IMR-90 (cell line): ENCODE measurements around the gene CALY. TPM values are rescaled to one million over a fixed set of nuclear protein-coding genes. Genes with fewer than 3 reads are reported as not detected.

ENCODE experiments used
- ATAC-seq: fragments of 200-7000 bp; cut with Tn5 transposase; 2 replicates; pipeline ENCODE4 v1.9.1; 2020; ENCODE audit warnings: low read depth, mild to moderate bottlenecking, moderate library complexity
- BruUV-seq: library from RNA; stranded (reverse); fragments of 400-500 nt; replicated peaks from 2 replicates; lab custom pipeline; 2021; lab: Mats Ljungman, UMichigan
- CTCF ChIA-PET: fragments of 300-600 bp; formaldehyde crosslinking; extraction: SDS; loops from one replicate; lab custom pipeline; 2021; ENCODE audit warnings: antibody characterized with exemption; lab: Yijun Ruan, JAX
- POLR2A ChIA-PET: fragments of 300-600 bp; sonication (Branson Sonifier 250); formaldehyde crosslinking; loops from one replicate; lab custom pipeline; 2022; ENCODE audit warnings: antibody characterized with exemption; ENCODE audit not compliant: unreplicated experiment; lab: Charles Lee
- DNase-seq: peaks from one replicate; pipeline ENCODE4 v3.0.0; 2013
- H2AFZ ChIP-seq: replicated peaks from 2 replicates; pipeline ENCODE3; 2013; ENCODE audit warnings: low read length, mild to moderate bottlenecking; ENCODE audit not compliant: poor library complexity
- H2AK5ac ChIP-seq: 2 replicates; pipeline ENCODE4 v1.6.1; 2013; ENCODE audit warnings: low read depth, low read length, inconsistent platforms
- H2AK9ac ChIP-seq: replicated peaks from 2 replicates; pipeline ENCODE3; 2013; ENCODE audit warnings: mild to moderate bottlenecking, low read depth, low read length, moderate library complexity; ENCODE audit not compliant: poor library complexity
- H2BK120ac ChIP-seq: 2 replicates; pipeline ENCODE4 v1.6.1; 2013; ENCODE audit warnings: low read depth, low read length, inconsistent platforms
- H2BK15ac ChIP-seq: 3 replicates; pipeline ENCODE4 v1.6.1; 2013; ENCODE audit warnings: low read depth, low read length, inconsistent platforms
- H2BK20ac ChIP-seq: 2 replicates; pipeline ENCODE4 v1.6.1; 2013; ENCODE audit warnings: low read depth, mild to moderate bottlenecking, inconsistent platforms, low read length, moderate library complexity
- H2BK5ac ChIP-seq: 2 replicates; pipeline ENCODE4 v1.6.1; 2013; ENCODE audit warnings: mild to moderate bottlenecking, low read depth, low read length, inconsistent platforms; ENCODE audit not compliant: poor library complexity, severe bottlenecking
- H3K14ac ChIP-seq: replicated peaks from 2 replicates; pipeline ENCODE4 v1.6.1; 2013; ENCODE audit warnings: low read depth, low read length, inconsistent platforms
- H3K18ac ChIP-seq: 2 replicates; pipeline ENCODE4 v1.6.1; 2013; ENCODE audit warnings: low read depth, low read length, control low read depth
- H3K23ac ChIP-seq: 2 replicates; pipeline ENCODE4 v1.6.1; 2013; ENCODE audit warnings: low read depth, low read length, inconsistent platforms
- H3K27ac ChIP-seq: 2 replicates; pipeline ENCODE4 v1.5.1; 2013; ENCODE audit warnings: mild to moderate bottlenecking, control low read depth, low read length; ENCODE audit not compliant: insufficient read depth
- H3K27me3 ChIP-seq: 2 replicates; pipeline ENCODE4 v1.6.1; 2013; ENCODE audit warnings: low read length; ENCODE audit not compliant: control insufficient read depth, insufficient read depth
- H3K36me3 ChIP-seq: 2 replicates; pipeline ENCODE4 v1.6.1; 2013; ENCODE audit warnings: low read length, mixed read lengths; ENCODE audit not compliant: control insufficient read depth, insufficient read depth
- H3K4ac ChIP-seq: 2 replicates; pipeline ENCODE4 v1.6.1; 2013; ENCODE audit warnings: low read depth, low read length, inconsistent platforms
- H3K4me1 ChIP-seq: 2 replicates; pipeline ENCODE4 v1.6.1; 2013; ENCODE audit warnings: low read length, mixed read lengths; ENCODE audit not compliant: control insufficient read depth, insufficient read depth
- H3K4me2 ChIP-seq: 2 replicates; pipeline ENCODE4 v1.6.1; 2013; ENCODE audit warnings: low read depth, mild to moderate bottlenecking, control low read depth, low read length, moderate library complexity
- H3K4me3 ChIP-seq: 2 replicates; pipeline ENCODE4 v1.5.1; 2013; ENCODE audit warnings: low read depth, mild to moderate bottlenecking, control low read depth, low read length, moderate library complexity; ENCODE audit not compliant: insufficient read depth
- H3K56ac ChIP-seq: 2 replicates; pipeline ENCODE4 v1.6.1; 2013; ENCODE audit warnings: low read length, inconsistent platforms; ENCODE audit not compliant: insufficient read depth; ENCODE audit errors: extremely low read depth
- H3K79me1 ChIP-seq, 2 experiments: 2 replicates each; pipeline ENCODE4 v1.6.1; 2013; ENCODE audit warnings: low read length in 2 of 2, inconsistent platforms in 1 of 2, low read depth in 1 of 2
- H3K9ac ChIP-seq: 2 replicates; pipeline ENCODE4 v1.6.1; 2013; ENCODE audit warnings: low read depth, low read length, control low read depth
- H3K9me1 ChIP-seq: 2 replicates; pipeline ENCODE4 v1.6.1; 2013; ENCODE audit warnings: low read length, inconsistent platforms; ENCODE audit not compliant: insufficient read depth
- H3K9me3 ChIP-seq: 2 replicates; pipeline ENCODE4 v1.6.1; 2013; ENCODE audit warnings: low read length; ENCODE audit not compliant: control insufficient read depth, insufficient read depth
- H4K20me1 ChIP-seq: 2 replicates; pipeline ENCODE4 v1.6.1; 2013; ENCODE audit warnings: low read length, inconsistent platforms; ENCODE audit not compliant: insufficient read depth
- H4K5ac ChIP-seq: 2 replicates; pipeline ENCODE4 v1.6.1; 2013; ENCODE audit warnings: mild to moderate bottlenecking, low read depth, low read length, control low read depth
- H4K8ac ChIP-seq, 2 experiments: 2 replicates each; pipeline ENCODE4 v1.6.1; 2013; ENCODE audit warnings: low read depth in 2 of 2, low read length in 2 of 2, control low read depth in 1 of 2, inconsistent platforms in 1 of 2
- H4K91ac ChIP-seq: 2 replicates; pipeline ENCODE4 v1.6.1; 2013; ENCODE audit warnings: low read depth, low read length, inconsistent platforms; ENCODE audit not compliant: insufficient read depth
- BHLHE40 ChIP-seq: fragments of 150-350 bp; IDR thresholded peaks from 2 replicates; pipeline ENCODE4 v1.6.1; 2016; ENCODE audit warnings: mild to moderate bottlenecking, low read depth, low read length
- CEBPB ChIP-seq: IDR thresholded peaks from 2 replicates; pipeline ENCODE4 v1.6.1; 2012; ENCODE audit warnings: low read depth, low read length, improper control_type of control experiment
- MXI1 ChIP-seq: IDR thresholded peaks from 2 replicates; pipeline ENCODE4 v1.6.1; 2012; ENCODE audit warnings: low read depth, mild to moderate bottlenecking, low read length, moderate library complexity, borderline replicate concordance
- NFE2L2 ChIP-seq: fragments of 150-350 bp; IDR thresholded peaks from 2 replicates; pipeline ENCODE4 v1.6.1; 2016; ENCODE audit warnings: low read depth, mild to moderate bottlenecking, low read length
- SMC3 ChIP-seq: fragments of 150-350 bp; IDR thresholded peaks from 2 replicates; pipeline ENCODE4 v1.6.1; 2016; ENCODE audit warnings: low read depth, mild to moderate bottlenecking, antibody characterized with exemption, low read length, moderate library complexity
- WGBS, 2 experiments: methylation state at CpG; one replicate each; pipeline versions ENCODE4 v1.1.5 to v1.1.7; 2013; ENCODE audit warnings: missing lambda C conversion rate in 2 of 2; ENCODE audit not compliant: insufficient read length in 1 of 2; ENCODE audit errors: extremely low coverage in 2 of 2; 5-methylcytosine and 5-hydroxymethylcytosine counted together
- dilution Hi-C: fragments of 300-500 bp; cut with HindIII; formaldehyde crosslinking; loops from one replicate; pipeline ENCODE4 v1.14.3; 2018; ENCODE audit warnings: low sequenced_read_pairs; ENCODE audit not compliant: unreplicated experiment
- in situ Hi-C: fragments of 300-500 bp; cut with MboI; formaldehyde crosslinking; loops from 3 replicates; pipeline ENCODE4 v1.14.3; 2019; ENCODE audit warnings: low sequenced_read_pairs, inconsistent platforms, mixed read lengths
- intact Hi-C: fragments of 100-400 bp; cut with micrococcal nuclease; formaldehyde crosslinking; loops from 2 replicates; pipeline ENCODE4 v1.10.0; 2022
- polyA plus RNA-seq, 3 experiments: library from polyadenylated mRNA; depleted of rRNA; stranded (reverse); fragments of >200 nt; gene quantifications; 2 replicates each; pipeline ENCODE4 v1.2.3, GENCODE V29; 2012; ENCODE audit warnings: low replicate concordance in 1 of 3
- total RNA-seq: library from RNA; depleted of rRNA; stranded (reverse); fragments of >200 nt; gene quantifications from 2 replicates; pipeline ENCODE4 v1.2.3, GENCODE V29; 2012
- TF ChIP-seq, protein P1 (sequence below): fragments of 150-350 bp; IDR thresholded peaks from 2 replicates; pipeline ENCODE4 v1.6.1; 2016; ENCODE audit warnings: low read depth, mild to moderate bottlenecking, low read length, moderate library complexity, borderline replicate concordance

The CALY gene
- total and polyA plus RNA-seq, 2 of the 4 experiments (the other 2 are of a cell fraction): 0.34 TPM; not detected in 1

DNA sequence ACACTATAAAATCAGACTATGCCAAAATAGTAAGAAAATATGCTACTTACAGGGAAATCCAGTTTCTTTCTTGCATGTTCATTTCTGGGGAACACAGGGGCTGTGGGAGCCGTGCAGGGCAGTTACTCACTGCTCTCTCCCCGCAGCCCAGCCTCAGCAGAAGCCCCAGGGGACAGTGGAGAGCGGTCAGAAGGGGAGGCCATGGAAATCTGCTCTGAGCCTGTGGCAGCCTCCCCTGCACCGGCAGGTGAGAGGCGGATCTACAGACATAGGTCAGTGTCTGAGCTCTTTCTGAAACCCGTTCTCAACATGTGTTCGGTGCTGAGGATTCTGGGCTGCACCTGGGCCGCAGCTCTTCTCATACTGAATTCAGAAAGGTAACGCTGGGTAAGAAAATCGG, 25.1 kb downstream of the CALY start:
- no peaks in the 10 kb centered on the region for H3K9me3 ChIP-seq
- no peak for DNase-seq
- H3K36me3 ChIP-seq: peaks cover 14% of the 10 kb centered on the region; the same call in 1 of the 2 replicates
- no peak overlapping the region for H4K8ac ChIP-seq
- BruUV-seq: no TSS peak
- H2BK120ac ChIP-seq: no peak overlapping the region
- no peak overlapping the region for H2AK9ac ChIP-seq
- H3K56ac ChIP-seq: no peak overlapping the region
- POLR2A ChIA-PET: no interaction called here
- H3K4me2 ChIP-seq: no peak overlapping the region
- in situ Hi-C loops: no loop called here
- H4K20me1 ChIP-seq: peaks cover 23% of the 10 kb centered on the region
- ATAC-seq: no peak
- peaks cover 8% of the 10 kb centered on the region for H3K4me1 ChIP-seq
- H3K23ac ChIP-seq: no peak overlapping the region
- no peak overlapping the region for H2AFZ ChIP-seq
- intact Hi-C loops: no loop called here
- no peak overlapping the region for H2BK15ac ChIP-seq
- H3K27me3 ChIP-seq: no peaks in the 10 kb centered on the region
- no peak overlapping the region for H4K91ac ChIP-seq
- no peak overlapping the region for H3K4me3 ChIP-seq
- no peak overlapping the region for H3K9ac ChIP-seq
- CTCF ChIA-PET: no interaction called here
- dilution Hi-C loops: no loop called here
- peaks cover 10% of the 10 kb centered on the region; the same call in 1 of the 2 replicates for H3K9me1 ChIP-seq
- H2AK5ac ChIP-seq: no peak overlapping the region
- WGBS, 2 experiments: 86% methylated on average over 7 of the region's 10 CpGs; no CpG with 5 or more reads in 1 of the 2 experiments
- H3K18ac ChIP-seq: no peak overlapping the region
- no peak overlapping the region for H4K5ac ChIP-seq
- peaks cover 7 to 27% of the 10 kb centered on the region in 2 experiments for H3K79me1 ChIP-seq
- H2BK20ac ChIP-seq: no peak overlapping the region
- no peak overlapping the region for H3K4ac ChIP-seq
- no peak overlapping the region for H2BK5ac ChIP-seq
- TF ChIP-seq MXI1 (no peak), SMC3 (no peak), CEBPB (no peak), BHLHE40 (no peak), NFE2L2 (no peak)
- TF ChIP-seq, protein P1, sequence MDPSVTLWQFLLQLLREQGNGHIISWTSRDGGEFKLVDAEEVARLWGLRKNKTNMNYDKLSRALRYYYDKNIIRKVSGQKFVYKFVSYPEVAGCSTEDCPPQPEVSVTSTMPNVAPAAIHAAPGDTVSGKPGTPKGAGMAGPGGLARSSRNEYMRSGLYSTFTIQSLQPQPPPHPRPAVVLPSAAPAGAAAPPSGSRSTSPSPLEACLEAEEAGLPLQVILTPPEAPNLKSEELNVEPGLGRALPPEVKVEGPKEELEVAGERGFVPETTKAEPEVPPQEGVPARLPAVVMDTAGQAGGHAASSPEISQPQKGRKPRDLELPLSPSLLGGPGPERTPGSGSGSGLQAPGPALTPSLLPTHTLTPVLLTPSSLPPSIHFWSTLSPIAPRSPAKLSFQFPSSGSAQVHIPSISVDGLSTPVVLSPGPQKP: no peak
- H3K14ac ChIP-seq: no peak overlapping the region
- H3K27ac ChIP-seq: no peak overlapping the region
